Gastrocnemius medialis (tissue), 4 donors: Measurements from ENCODE around the gene ZBTB39.

Experiments used
- CTCF ChIP-seq, 5 experiments: fragments of 450-650 bp in 3 of 5; fragments of 200-600 bp in 2 of 5; sonication (generic) in 2 of 5; IDR thresholded peaks in 4 of 5; conservative IDR thresholded peaks in 1 of 5; 1 replicate in 4 of 5; 2 replicates in 1 of 5; pipeline ENCODE4 v1.5.1; 2016 to 2019; ENCODE audit warnings: antibody characterized with exemption in 5 of 5, mild to moderate bottlenecking in 3 of 5, moderate library complexity in 3 of 5
- POLR2A ChIP-seq, 2 donors: fragments of 450-650 bp; IDR thresholded peaks; one replicate each; pipeline ENCODE4 v1.6.1; 2017; ENCODE audit warnings: antibody characterized with exemption in 2 of 2, mild to moderate bottlenecking in 2 of 2, moderate library complexity in 2 of 2

DNA sequence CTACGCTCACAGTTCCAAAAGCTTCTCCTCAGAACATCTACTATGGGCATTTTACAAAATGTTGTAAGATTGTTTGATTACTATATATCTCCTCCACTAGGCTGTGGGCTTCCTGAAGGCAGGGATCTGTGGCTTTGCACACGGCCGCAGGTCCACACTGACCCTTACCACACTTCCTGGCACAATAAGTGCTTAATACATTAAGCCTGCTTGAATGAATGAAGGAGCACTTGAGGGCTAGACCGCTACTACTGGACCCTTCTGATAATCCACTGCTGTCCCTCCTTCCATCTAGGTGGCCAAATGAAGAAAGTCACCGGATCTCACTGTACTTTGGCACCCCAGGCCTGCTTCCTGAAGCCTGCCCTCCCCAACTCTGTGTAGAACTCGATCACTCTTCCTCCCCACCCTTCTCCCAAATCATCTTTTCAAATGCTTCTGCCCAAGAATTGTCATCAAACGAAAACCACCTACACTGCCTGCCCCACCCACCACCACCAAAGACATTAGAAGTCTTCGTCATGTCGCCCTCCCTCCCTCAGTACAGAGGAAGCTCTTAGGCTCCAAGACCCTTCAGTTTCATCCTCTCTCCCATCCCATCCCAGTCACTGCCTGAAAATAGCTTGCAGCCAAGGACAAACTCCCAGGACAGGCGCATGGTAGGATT is 596 bp upstream of the ZBTB39 start:
- TF ChIP-seq CTCF (IDR thresholded peaks at IDR 0.05 in 4 of 5, conservative IDR thresholded peaks at IDR 0.05 in 1 of 5) (no peak), POLR2A (IDR thresholded peaks at IDR 0.05) (no peak)
